GM10847 (cell line): Measurements from ENCODE around the gene OR8J3.

Experiments
- POLR2A ChIP-seq: IDR thresholded peaks from 2 replicates; pipeline ENCODE4 v1.6.1; 2011; ENCODE audit not compliant: insufficient read length; ENCODE audit errors: extremely low read depth

OR8J3 gene

GRCh38 chr11:56140151-56140661 lies at the start of gene OR8J3:
OR8J3 (minus strand) TSS chr11:56140201; CDS start chr11:56137718, 2,483 bp downstream.
- TF ChIP-seq POLR2A: no peak

- no peak for TF ChIP-seq POLR2A
Observed at GRCh38 chr11:56188602-56189001, 48.6 kb upstream of the OR8J3 start.

DNA sequence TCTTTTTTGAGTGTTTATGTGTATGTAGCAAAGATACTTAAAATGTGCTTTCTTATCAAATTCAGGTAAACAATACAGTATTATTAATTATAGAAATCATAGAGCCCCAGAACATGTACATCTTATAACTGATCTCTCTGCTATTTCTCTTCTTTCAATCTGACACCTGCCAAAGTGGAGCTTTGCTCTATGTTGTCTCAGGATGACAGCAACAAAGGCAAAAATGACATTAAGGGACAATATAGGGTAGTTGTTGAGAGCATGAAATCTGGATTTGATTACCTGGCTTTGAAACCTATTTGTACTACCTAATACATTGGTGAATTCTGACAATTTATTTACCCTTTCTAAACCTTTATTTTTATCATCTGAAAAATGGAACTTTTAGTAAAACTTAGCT lies 43.5 kb upstream of the OR8J3 start:
- no peak for TF ChIP-seq POLR2A

GRCh38 chr11:56176318-56176717 lies 36.3 kb upstream of the OR8J3 start, which contains the start of gene OR5J2:
OR5J2 (plus strand) TSS chr11:56176618; CDS start chr11:56176618, 0 bp downstream.
- no peak for TF ChIP-seq POLR2A

DNA sequence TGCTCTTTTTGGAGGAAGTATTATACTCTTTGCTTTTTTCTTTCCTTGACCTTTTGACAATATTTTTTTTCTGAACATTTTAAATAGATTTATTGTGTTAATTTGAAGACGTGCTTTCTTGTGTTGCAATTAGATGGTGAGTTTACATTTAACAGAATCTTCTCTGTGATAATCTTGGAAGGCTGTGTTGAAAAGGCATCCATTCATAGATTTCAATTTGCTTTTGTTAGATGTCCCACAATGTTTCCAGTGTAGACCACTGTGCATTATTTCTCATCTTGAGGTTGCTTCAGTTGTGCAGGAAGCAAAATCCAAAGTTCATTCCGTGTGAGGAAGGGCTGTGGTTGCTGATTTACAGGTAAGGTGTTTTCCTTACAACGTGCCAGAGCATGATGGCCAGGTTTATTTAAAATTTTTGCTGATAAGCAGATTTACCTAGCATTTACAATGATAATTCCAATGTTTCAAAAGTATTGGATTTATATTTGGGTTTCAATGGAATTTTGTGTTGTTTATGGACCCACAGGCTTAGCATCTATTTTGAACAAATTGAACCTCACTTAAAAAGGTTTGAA lies 32.3 kb upstream of the OR8J3 start:
- TF ChIP-seq POLR2A: no peak

- no peak for TF ChIP-seq POLR2A
Observed at GRCh38 chr11:56163804-56164203, 23.8 kb upstream of the OR8J3 start.

- no peak for TF ChIP-seq POLR2A
Observed at GRCh38 chr11:56160217-56160616, 20.2 kb upstream of the OR8J3 start, which contains the start of gene OR8K5. OR8K5 (minus strand) TSS chr11:56160317; CDS start chr11:56160317, 0 bp downstream.

DNA sequence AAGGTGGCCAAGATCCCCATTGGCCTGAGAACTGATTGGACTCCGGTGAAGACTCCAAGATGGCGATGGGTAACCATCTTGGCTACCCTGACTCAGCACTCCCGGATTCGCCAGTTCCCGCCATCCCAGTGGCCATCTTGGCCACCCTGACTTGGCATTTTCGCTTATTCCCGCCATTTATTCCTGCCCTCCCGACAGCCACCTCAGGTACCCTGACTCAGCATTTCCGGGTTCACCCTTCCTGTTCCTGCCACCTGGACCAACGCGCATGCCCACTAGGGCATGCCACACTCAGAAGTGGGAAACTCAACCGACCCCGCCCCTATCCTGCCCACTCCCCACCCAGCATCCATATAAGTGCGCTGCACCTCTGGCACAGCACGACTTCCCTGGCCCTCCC lies 12.3 kb upstream of the OR8J3 start:
- TF ChIP-seq POLR2A: no peak

- no peak for TF ChIP-seq POLR2A
Observed at GRCh38 chr11:56151376-56151775, 11.4 kb upstream of the OR8J3 start.

GRCh38 chr11:56122073-56122472 lies 17.9 kb downstream of the OR8J3 start, which contains the start of gene OR8H3:
OR8H3 (plus strand) TSS chr11:56122373; CDS start chr11:56122373, 0 bp downstream.
- no peak for TF ChIP-seq POLR2A

GRCh38 chr11:56103210-56103737 lies 36.7 kb downstream of the OR8J3 start, which contains the start of gene OR8H2:
OR8H2 (plus strand) TSS chr11:56103687; CDS start chr11:56105043, 1,356 bp downstream.
- no peak for TF ChIP-seq POLR2A

DNA sequence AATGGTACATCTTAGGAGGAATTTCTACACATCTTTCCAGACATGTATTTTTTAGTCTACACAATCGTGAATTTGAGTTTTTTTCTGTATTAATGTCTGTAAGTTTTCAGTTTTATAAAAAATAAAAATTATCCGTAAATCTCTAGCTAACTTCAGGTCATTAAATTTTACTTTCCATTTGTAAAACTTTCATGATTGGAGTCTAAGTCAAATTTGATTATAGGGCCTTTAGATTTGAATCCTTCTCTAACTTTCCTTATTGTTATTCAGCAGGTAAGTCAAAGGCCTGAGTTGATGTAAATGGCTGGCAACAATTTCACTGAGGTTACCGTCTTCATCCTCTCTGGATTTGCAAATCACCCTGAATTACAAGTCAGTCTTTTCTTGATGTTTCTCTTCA lies 47.0 kb downstream of the OR8J3 start, which contains the start of gene OR8I2:
OR8I2 (plus strand) TSS at position 301 of the 400 bp plus-strand sequence; CDS start at position 301, 0 bp downstream.
- no peak for TF ChIP-seq POLR2A

DNA sequence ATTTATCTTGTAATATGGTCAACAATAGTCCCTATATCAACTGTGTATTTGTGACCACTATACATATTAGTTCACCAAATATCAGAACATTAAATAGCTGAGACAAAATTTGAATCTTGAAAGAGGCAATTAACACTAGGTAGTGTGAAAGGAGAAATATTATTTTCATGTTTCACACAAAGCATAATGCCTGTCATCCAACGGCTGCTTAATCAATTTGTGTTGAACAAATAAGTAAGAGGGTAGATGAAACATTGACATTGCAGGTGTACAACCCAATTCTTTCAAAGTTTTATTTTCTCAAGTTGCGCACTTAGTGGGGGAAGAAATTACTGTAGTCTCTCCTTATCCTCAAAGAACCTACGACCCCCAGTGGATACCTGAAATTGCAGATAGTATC lies 50.3 kb downstream of the OR8J3 start:
- no peak for TF ChIP-seq POLR2A
